ENCODE data around the gene ADORA1.

Gene ADORA1

DNA sequence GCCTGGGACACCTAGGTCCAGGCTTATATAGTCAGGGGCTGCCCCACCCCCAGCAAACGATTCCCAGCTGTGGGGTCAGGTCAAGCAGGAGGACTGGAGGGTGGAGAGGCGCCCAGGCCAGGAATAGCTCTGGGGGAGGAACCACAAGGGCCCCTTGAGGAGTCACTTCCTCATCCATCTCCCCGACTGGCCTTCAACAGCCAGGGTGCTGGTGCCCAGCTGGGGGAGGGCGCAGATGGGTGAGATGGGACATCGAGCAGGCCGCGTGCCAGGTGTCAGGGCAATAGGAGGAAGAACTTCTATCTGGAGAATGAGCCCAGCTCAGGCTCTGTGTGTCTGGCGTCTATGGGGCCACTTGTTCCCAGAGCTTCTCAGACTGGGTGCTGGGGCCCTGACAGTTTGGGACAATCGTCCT is 48.3 kb downstream of the ADORA1 start:
- DNase-seq = no peak

- no peak for DNase-seq
Observed at GRCh38 chr1:203176273-203177035, 48.9 kb downstream of the ADORA1 start.

GRCh38 chr1:203177036-203177405 is 49.5 kb downstream of the ADORA1 start:
- DNase-seq = no peak

GRCh38 chr1:203177470-203178039 is 50.0 kb downstream of the ADORA1 start:
- DNase-seq = no peak

DNA sequence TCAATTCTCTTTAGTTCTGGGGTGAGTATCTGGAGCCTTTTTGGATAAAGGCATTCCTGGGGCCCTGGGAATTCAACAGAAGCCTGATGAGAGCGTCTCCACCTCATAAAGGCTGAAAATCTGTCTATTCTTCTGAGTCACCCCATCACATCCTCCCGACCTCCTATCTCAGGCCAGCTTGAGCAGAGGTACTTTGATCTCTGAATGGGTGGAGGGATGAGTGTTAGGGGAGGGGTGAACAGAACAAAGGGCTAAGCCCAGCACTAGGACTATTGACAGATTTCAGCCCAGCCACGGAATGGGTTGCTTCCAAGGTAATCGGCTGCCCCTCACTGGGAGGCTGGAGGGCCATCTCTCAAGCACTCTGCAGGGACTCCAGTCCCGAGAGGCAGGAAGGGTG is 50.6 kb downstream of the ADORA1 start:
- DNase-seq = no peak

DNA sequence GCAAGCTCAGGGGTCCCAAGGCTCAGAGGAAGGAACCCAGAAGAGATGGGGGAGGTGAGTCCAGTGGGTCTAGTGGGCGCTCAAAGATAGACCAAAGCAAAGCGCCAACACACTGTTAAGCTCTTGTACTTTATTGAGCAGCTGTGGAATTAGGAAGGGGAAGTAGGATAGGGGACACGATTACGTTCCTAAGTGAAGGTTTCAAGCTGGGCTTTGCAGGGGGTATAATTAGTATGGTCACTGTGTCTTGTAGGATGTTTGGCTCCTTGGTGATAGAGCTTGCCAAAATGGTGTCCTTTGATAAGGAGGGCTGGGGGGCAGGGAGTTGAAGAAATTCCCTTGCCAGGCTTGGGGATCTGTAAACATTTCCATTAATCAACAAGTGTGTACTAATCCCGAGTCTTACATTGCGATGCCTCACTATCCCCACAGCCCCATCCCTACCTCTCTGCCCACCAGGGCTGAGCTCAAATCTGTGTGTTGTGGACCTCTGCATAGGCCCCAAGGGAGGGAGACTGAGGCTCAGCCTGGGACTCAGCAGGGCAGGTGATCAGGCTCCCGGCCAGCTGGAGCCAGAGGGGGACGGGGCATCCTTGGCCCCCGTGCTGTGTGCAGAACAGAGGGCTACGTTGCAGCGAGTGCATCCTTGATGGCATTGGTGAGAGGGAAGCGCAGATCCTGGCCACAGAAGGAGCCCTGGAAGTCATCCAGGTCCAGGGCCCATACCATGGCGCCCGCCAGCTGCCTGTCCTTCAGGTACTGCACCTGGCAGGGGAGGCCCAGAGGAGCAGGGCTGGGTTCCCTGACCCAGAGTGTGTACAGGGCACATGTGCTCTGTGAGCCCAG is 51.5 kb downstream of the ADORA1 start:
- no peak for DNase-seq

GRCh38 chr1:203179667-203180005 is 52.1 kb downstream of the ADORA1 start:
- DNase-seq = no peak

DNA sequence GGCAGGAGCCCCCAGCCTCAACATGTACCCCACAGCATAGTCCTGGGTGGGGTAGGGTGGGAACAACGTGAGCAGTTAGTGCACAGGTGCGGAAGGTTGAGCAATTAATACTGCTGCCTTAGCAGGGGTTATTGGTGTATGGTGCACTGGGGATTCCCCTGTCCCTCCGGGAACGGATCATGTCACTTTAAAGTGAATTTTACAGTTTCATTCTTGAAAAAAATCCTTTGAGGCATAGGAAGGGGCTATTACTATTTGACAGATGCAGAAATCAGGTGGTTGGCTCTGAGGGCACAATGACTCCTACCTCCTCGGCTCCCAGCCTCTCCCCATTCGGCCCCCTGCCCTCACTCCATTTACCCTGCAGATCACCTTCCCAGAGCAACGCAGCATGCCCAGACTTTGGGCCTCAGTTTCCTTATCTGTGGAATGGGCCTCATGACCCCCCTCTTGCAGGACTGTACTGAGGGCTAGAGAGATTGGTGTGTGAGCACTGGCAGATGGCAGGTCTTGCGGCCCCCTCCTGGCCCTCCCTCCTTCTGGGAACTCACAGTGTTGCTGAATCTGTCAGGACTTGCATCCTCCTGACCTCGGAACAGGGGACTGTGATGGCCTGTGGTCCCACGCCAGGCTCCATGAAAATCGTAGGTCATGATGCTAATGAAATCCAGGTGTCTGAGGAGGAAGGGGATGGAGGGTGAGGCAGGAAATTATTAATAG is 53.2 kb downstream of the ADORA1 start:
- DNase-seq = no peak

DNA sequence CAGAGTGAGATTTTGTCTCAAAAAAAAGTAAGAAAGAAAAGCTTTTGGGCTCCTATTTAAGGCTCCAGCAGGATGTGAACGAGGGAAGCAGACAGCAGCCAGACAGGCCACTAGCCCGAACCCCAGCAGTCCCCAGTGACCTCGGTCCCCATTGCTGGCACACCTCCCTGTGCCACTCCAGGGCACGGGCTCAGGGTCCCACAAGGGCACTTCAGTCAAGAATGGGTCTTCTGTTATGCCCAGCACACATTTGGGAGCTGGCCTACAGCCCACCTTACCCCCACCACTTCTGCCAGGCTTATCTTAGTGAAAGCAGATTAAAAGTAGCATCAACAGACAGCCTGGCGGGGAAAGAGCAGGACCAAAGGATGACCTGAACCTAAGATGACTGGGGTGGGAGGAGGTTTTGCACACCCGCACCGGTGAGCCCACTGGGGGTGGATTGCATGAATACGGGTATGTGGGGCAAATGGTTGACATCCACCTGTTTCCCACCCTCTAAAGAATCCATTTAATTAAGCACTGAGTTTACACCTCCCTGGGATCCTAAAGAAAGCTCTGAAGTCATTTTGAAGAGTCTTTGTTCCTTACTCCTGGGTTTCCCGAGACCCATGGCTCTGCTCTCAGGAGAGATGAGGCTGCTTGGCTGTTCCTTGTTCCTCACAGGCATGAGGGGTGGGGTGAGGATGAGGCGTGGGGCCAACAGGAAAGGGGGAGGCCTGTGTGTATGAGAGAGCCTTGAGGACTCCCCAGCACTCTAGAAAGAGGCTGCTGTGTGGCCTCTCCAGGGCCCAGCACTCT is 54.3 kb downstream of the ADORA1 start:
- no peak for DNase-seq

DNA sequence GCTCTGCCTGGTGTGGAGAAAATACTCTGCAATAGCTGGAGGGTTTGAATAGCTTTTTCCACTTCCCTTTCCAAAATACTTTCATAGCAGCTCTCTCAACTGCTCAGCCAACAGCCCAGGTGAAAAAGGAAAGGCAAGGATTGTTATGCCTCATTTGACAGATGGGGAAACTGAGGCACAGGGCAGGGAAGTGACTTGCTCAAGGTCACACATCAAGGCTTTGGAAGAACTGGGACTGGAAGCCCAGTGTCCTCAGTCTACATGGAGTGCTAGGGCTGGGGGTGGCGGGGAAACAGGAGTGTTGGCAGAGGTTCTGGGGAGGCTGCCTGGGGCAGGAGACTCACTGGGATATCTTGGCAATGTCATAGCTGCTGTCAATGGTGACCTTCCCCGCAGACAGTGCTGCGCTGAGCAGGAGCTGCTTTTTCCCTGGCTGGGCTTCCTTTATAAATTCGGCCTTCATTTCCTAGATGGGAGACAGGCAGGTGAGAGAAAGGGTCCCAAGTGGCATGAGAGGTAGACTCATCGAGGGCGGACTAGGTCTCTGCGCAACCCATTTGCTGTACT is 54.9 kb downstream of the ADORA1 start:
- DNase-seq = no peak

DNA sequence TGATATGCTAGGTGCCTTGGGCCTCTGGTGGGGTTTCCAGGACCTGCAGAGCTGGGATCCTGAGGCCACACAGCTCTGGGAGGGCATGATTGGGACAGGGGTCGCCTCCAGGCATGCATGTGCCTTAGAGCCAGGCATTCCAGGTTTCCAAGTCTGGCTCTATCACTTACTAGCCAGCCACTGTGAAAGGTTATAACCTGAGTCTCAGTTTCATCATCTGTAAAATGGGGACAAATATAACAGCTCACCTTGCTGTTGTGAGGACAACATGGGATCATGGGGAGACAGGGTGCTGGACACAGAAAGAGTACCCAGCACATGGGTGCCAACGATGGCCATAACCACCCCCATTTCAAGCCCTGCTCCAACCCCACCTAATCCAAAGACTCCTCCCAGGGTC is 56.3 kb downstream of the ADORA1 start:
- DNase-seq = no peak

DNA sequence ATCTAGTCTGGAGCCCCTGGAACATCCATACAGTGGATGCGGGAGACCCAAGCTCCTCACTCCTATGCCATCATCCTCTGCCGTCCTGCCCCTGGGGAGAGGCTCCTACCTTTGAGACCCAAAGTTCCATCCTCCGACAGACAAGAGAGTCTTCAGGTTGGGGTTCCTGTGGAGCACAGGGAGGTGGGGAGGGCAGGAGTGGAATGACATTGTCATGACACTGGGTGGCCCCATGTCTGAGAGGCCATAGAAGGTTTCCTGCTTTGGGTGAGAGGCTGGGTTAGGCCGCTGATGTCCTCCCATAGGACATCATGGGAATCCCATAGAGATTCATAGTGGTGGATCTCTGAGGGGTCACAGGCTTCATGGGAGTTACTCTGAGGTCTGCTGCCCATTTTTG is 56.9 kb downstream of the ADORA1 start:
- DNase-seq = no peak

DNA sequence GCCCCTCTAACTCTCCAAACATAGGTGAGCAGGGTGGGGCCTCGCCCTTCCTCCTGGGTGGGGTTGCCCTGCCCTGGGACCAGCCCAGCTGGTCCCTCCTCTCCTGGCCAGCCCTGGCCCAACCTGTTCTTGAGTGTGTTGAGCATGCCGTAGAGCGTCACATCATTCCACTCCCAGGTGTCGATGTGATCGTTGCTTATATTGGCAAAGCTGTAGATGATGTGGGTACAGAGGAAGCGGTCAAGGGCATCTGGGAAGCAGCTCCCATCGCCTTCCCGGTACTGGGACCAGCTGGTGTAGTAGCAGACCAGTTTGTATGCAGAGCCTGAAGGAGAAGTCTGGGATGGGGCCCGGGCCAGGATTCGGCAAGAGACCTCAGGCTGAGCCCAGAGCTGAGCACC is 57.5 kb downstream of the ADORA1 start:
- no peak for DNase-seq

GRCh38 chr1:203185585-203185984 is 58.1 kb downstream of the ADORA1 start:
- DNase-seq = no peak

DNA sequence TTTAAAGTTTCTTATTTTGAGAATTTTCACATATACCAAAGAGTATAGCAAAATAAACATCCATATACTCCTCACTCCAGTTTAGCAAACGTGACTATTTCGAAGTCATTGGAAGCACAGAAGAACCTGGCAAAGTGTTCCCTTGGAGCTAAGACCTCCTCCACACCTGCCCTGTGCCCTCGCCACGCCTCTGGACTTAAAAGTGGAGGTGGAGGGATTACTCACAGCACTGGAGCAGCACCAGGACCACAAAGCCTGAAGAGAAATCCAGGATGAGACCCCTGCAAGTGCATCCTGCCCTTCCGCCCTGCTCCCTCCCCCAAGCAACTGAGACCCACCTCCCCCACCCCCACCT is 58.5 kb downstream of the ADORA1 start:
- no peak for DNase-seq

- DNase-seq = no peak
Observed at GRCh38 chr1:203186446-203187303, 59.1 kb downstream of the ADORA1 start, which contains the start of gene CHI3L1. TSS of gene CHI3L1 (minus strand) at chr1:203186704. CDS start at chr1:203186623, 81 bp downstream.

DNA sequence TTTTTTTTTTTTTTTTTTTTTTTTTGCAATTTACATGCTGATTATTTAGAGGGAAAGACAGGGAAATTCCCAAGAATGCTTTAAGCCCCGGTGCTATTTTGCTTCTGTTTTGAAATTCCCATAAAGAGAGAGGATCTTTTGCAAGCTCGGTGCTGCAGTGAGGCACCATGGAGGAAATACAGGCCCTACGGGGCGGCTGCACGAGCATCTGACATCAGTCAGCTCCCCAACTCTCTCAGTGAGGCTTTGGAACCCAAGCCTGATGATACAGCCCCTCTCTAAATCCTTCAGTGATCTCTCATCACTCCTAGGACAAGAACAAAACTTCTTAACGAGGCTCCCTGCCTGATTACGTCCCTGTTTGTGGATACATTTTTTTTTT is 59.8 kb downstream of the ADORA1 start:
- no peak for DNase-seq

DNA sequence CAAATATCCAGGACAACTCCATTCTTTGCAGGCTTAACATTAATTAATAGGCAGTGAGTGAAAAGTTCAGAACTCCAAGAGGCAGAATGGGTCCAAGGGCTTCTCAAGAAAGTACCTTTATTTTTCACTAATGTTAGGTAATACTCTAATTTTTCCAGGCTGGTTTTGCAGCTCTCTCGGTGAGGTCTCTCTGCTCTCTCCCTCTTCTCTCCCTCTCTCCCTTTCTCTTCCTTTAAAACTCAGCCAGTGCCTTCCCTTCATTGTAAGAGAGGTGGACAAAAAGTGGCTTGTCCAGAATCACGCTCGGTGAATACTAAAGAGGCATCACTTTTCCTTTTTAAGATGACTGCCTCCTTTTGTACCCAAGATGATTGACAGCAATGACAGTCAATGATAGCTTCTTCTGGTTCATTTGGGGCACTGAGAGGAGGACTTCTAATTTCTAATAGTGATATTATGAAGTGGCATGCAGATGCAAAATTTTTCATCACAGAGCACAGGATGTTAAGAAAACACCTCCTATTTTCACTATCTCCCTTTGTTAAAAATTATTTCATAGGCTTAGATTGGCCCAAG is 60.3 kb downstream of the ADORA1 start:
- no peak for DNase-seq

GRCh38 chr1:203188686-203189232 is 61.2 kb downstream of the ADORA1 start:
- DNase-seq = no peak

DNA sequence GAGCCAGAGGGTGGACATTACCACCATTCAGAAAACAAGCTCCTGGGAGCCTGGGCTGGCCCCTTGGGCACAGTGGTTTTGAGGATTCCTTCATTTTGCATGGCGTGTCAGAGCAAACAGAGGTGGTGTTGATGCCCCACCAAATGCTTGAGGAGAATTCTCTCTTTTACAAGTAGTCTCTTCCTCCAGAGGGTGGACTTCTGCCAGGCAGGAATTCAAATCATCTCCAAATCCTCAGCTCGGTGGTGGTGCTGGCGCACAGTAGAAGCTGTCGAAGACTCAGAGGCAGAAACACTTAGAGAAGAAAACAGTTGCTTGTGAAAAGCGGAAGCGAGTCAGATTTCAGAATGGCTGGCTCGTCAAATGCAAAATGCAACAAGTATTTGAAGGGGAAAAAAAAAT is 62.4 kb downstream of the ADORA1 start:
- no peak for DNase-seq

DNA sequence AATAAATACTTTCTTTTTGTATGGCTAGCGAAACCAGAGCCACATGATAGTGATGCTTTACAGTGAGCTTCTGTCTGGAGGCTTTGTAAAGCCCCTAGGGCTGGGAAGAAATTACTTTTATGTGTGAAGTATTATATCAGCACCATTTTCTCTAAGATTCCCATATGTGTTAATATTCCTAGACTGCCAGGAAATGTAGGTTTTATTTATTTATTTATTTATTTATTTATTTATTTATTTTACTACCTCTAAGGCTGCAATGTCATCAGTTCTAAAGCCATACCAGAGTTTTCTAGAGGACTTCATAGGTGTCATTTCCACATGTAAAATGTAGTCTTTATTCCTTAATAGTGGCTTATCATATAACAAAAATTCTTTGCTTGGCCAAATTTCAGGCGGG is 63.4 kb downstream of the ADORA1 start:
- DNase-seq = no peak
